Measurements from ENCODE around the gene CCDC3. TPM values are rescaled to one million over a fixed set of nuclear protein-coding genes. Genes with fewer than 3 reads are reported as not detected.

Gene CCDC3
- total RNA-seq (4.3 and 5.4 TPM in 2 replicates), polyA plus RNA-seq (4.1 and 6.7 TPM in 2 replicates)

- peak within 1 kb of the TSS; percentile 48 for H3K4me3 ChIP-seq
- peaks cover 27% of the 10 kb centered on the region for H3K27me3 ChIP-seq
- TF ChIP-seq CTCF (IDR thresholded peaks at IDR 0.05; ENCODE audit: low read depth, low read length): no peak
- H3K9me3 ChIP-seq (ENCODE audit: low read depth): no peaks in the 10 kb centered on the region
- H3K36me3 ChIP-seq: no peaks in the 10 kb centered on the region
- peak; percentile 12 to 70 for DNase-seq (ENCODE audit: low read depth in 1 of 2, low spot score in 1 of 2)
- no peaks in the 10 kb centered on the region for H3K4me1 ChIP-seq (ENCODE audit: low read depth)
- H3K27ac ChIP-seq: no peak within 1 kb of the TSS
Measured at GRCh38 chr10:13001041-13001886, at the start of gene CCDC3. TSS of gene CCDC3 (minus strand) at chr10:13001713. CDS start at chr10:13001570, 143 bp downstream.

- H3K4me1 ChIP-seq (ENCODE audit: low read depth): no peaks in the 10 kb centered on the region
- no peak for TF ChIP-seq CTCF (IDR thresholded peaks at IDR 0.05; ENCODE audit: low read depth, low read length)
- no peaks in the 10 kb centered on the region for H3K9me3 ChIP-seq (ENCODE audit: low read depth)
- H3K27ac ChIP-seq: no peak overlapping the region
- no peak for DNase-seq (ENCODE audit: low read depth in 1 of 2, low spot score in 1 of 2)
- H3K27me3 ChIP-seq: no peaks in the 10 kb centered on the region
- no peaks in the 10 kb centered on the region for H3K36me3 ChIP-seq
- H3K4me3 ChIP-seq: no peak overlapping the region
Measured at GRCh38 chr10:13051126-13051694, 49.7 kb upstream of the CCDC3 start.

GRCh38 chr10:13049774-13050420 lies 48.4 kb upstream of the CCDC3 start:
- Histone ChIP-seq H3K4me3 (no peak overlapping the region), H3K36me3 (no peaks in the 10 kb centered on the region), H3K4me1 (ENCODE audit: low read depth) (no peaks in the 10 kb centered on the region), H3K27me3 (no peaks in the 10 kb centered on the region), H3K27ac (no peak overlapping the region), H3K9me3 (ENCODE audit: low read depth) (no peaks in the 10 kb centered on the region)
- no peak for DNase-seq (ENCODE audit: low read depth in 1 of 2, low spot score in 1 of 2)
- TF ChIP-seq CTCF (IDR thresholded peaks at IDR 0.05; ENCODE audit: low read depth, low read length): no peak

- no peak overlapping the region for H3K27ac ChIP-seq
- DNase-seq (ENCODE audit: low read depth in 1 of 2, low spot score in 1 of 2): no peak
- no peak for TF ChIP-seq CTCF (IDR thresholded peaks at IDR 0.05; ENCODE audit: low read depth, low read length)
Measured at GRCh38 chr10:13048762-13049161, 47.2 kb upstream of the CCDC3 start.

GRCh38 chr10:13047529-13048206 lies 46.2 kb upstream of the CCDC3 start:
- Histone ChIP-seq H3K9me3 (ENCODE audit: low read depth) (no peaks in the 10 kb centered on the region), H3K4me1 (ENCODE audit: low read depth) (no peaks in the 10 kb centered on the region), H3K27me3 (no peaks in the 10 kb centered on the region), H3K36me3 (no peaks in the 10 kb centered on the region), H3K4me3 (no peak overlapping the region), H3K27ac (no peak overlapping the region)
- no peak for DNase-seq (ENCODE audit: low read depth in 1 of 2, low spot score in 1 of 2)
- no peak for TF ChIP-seq CTCF (IDR thresholded peaks at IDR 0.05; ENCODE audit: low read depth, low read length)

More at GRCh38 chr10:13048762-13049161, 47.2 kb upstream of the CCDC3 start:
- Histone ChIP-seq H3K36me3 (no peaks in the 10 kb centered on the region), H3K27me3 (no peaks in the 10 kb centered on the region), H3K9me3 (ENCODE audit: low read depth) (no peaks in the 10 kb centered on the region), H3K4me3 (no peak overlapping the region), H3K4me1 (ENCODE audit: low read depth) (no peaks in the 10 kb centered on the region)
